ENCODE measurements around the gene PTGES3. TPM values are rescaled to one million over a fixed set of nuclear protein-coding genes. Genes with fewer than 3 reads are reported as not detected.

PTGES3 gene
- total and polyA plus RNA-seq, 4 donors: 91.6 to 304 (median 206) TPM

DNA sequence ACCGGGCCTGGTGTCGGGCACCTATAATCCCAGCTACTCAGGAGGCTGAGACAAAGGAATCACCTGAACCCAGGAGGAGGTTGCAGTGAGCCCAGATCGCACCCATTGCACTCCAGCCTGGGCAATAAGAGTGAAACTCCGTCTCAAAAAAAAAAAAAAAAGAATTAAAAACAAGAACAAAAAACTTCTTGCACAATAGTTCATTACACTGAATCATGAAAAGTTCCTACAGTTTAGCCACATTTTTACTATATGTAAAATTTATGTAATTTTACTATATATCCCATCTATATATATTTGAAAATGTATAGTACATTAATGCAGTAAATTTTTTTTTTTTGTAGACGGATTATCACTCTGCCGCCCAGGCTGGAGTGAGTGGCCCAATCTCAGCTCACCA is 46.9 kb downstream of the PTGES3 start:
- no peak for DNase-seq (ENCODE audit: low read depth in 4 of 6, low spot score in 6 of 6)
- H3K9me3 ChIP-seq (ENCODE audit: control insufficient read depth, insufficient read depth, low read length): no peaks in the 10 kb centered on the region
- peaks cover 15% of the 10 kb centered on the region for H3K4me1 ChIP-seq (ENCODE audit: control insufficient read depth, insufficient read depth, low read length)
- H3K27ac ChIP-seq (ENCODE audit: low read depth, low read length): no peak overlapping the region
- H3K4me3 ChIP-seq (ENCODE audit: low read depth, low read length): no peak overlapping the region
- H3K36me3 ChIP-seq (ENCODE audit: control insufficient read depth, insufficient read depth, low read length): peaks cover 51% of the 10 kb centered on the region
- no peaks in the 10 kb centered on the region for H3K27me3 ChIP-seq (ENCODE audit: control insufficient read depth, insufficient read depth, low read length)
- no CpG with 5 or more reads among the region's 6 CpGs for WGBS (ENCODE audit: insufficient coverage)

DNA sequence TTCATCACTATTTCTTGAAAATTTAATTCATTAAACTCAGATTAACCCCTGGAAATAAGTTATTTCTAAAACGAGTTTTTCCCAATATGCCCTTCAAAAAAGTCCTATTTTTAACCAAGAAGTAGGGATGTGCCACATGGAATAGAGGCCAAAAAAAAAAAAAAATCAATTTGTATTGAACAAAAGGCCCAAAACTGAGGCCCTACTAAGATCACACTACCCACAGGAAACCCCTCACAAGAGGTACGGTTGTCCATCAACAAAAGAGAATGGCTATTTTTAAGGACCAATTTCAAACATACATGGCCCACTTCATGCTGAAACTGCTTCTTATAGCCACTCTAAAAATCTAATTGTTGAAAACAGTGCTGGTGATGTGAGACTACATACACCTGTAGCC is 50.5 kb downstream of the PTGES3 start:
- DNase-seq (ENCODE audit: low read depth in 4 of 6, low spot score in 6 of 6): no peak
- Histone ChIP-seq H3K4me1 (ENCODE audit: control insufficient read depth, insufficient read depth, low read length) (peaks cover 43% of the 10 kb centered on the region), H3K27me3 (ENCODE audit: control insufficient read depth, insufficient read depth, low read length) (no peaks in the 10 kb centered on the region), H3K36me3 (ENCODE audit: control insufficient read depth, insufficient read depth, low read length) (peaks cover 47% of the 10 kb centered on the region), H3K27ac (ENCODE audit: low read depth, low read length) (peak overlapping the region; percentile 97), H3K9me3 (ENCODE audit: control insufficient read depth, insufficient read depth, low read length) (no peaks in the 10 kb centered on the region), H3K4me3 (ENCODE audit: low read depth, low read length) (no peak overlapping the region)
- 100% methylated on average over 1 of the region's 2 CpGs for WGBS (ENCODE audit: insufficient coverage)

DNA sequence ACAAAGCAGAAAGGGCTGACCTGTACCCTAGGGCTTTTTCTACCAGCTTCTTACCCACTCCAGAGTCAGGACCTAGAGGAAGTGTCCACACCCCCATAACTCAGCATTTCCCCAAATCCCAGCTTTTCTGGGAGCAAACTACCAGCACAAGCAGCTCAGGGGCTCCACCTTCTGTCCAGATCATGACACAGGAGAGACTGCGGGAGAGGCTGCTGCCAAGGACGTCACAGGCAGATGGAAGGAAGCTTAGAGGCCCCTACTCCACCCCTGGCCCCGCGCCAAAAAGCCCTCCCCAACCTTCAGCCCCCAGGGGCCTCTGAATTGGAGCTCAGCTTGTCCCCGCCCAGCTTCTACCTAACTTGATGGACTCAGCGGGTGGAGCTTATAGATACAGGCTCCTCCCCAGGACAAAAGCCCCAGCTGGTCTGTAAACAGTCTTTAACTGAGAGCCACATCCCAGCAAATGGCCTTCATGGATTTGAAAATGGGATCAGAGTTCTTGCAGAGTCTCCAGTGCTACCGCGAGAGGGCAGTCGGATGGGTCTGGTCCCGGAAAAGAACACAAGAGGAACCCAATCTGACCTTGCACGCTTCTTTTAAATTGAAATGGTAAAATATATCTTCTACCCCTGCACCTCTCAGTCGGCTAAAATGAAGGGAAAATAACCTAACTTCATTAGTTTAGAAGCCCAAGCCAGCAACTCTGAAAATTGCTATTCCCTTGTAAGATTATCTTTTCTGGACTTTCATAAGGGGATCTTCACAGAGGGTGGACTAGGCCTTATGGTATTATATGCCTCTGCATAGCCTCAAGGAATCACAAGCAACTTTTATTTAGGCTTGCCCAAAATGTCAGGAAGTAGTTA is 51.2 kb downstream of the PTGES3 start:
- H3K27me3 ChIP-seq (ENCODE audit: control insufficient read depth, insufficient read depth, low read length): no peaks in the 10 kb centered on the region
- WGBS (ENCODE audit: insufficient coverage): 0% methylated on average over 6 of the region's 12 CpGs
- peak overlapping the region; percentile 54 for H3K4me3 ChIP-seq (ENCODE audit: low read depth, low read length)
- peak; percentile 89 to 99 (median 94) for DNase-seq (ENCODE audit: low read depth in 4 of 6, low spot score in 6 of 6)
- peaks cover 40% of the 10 kb centered on the region for H3K36me3 ChIP-seq (ENCODE audit: control insufficient read depth, insufficient read depth, low read length)
- H3K4me1 ChIP-seq (ENCODE audit: control insufficient read depth, insufficient read depth, low read length): peaks cover 50% of the 10 kb centered on the region
- H3K9me3 ChIP-seq (ENCODE audit: control insufficient read depth, insufficient read depth, low read length): no peaks in the 10 kb centered on the region
- H3K27ac ChIP-seq (ENCODE audit: low read depth, low read length): peak overlapping the region; percentile 97

DNA sequence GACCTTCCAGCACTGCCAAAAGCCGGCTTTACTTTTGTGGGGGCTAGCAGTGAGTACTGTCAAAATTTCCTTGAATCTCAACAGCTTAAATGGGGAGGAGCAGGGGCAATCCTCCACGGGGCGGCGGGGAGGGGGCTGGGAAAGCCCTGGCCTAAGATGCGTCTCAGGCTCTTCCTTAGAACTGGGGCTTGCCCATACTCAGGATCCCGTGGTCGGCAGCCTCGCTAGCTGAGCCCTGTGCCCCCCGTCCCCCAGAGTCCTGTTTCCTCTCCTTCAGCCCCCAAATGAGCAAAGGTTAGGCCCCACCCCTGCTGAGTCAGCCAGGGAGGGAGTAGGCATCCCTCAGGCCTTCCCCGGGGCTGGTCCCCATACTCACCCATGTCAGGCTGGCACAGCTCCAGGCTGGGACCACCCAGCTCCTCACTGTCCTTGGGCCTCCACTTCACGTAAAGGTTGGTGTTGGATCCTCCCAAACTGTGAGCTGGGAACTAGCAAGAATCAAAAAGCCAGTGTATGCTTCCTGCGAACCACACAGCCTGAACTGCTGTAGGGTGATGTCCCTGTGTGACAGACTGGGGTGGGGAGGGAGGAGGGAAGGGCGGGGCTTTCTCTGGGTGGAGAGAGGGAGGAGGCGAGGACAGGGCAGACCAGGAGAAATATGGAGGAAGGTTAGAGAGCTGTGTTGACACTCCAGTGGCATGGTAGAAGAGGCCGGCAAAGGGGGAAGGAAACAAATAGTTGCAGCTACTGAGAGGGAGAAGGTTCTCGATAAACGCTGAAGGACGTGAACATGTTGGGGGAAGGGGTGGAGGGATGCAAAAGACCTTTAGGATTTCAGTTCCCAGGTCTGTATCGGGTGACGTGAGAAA is 52.0 kb downstream of the PTGES3 start:
- Histone ChIP-seq H3K9me3 (ENCODE audit: control insufficient read depth, insufficient read depth, low read length) (no peaks in the 10 kb centered on the region), H3K36me3 (ENCODE audit: control insufficient read depth, insufficient read depth, low read length) (peaks cover 32% of the 10 kb centered on the region), H3K27me3 (ENCODE audit: control insufficient read depth, insufficient read depth, low read length) (no peaks in the 10 kb centered on the region), H3K4me1 (ENCODE audit: control insufficient read depth, insufficient read depth, low read length) (peaks cover 50% of the 10 kb centered on the region), H3K4me3 (ENCODE audit: low read depth, low read length) (peak overlapping the region; percentile 54), H3K27ac (ENCODE audit: low read depth, low read length) (peak overlapping the region; percentile 97)
- peak in 2 of 6 donors; percentile 78 to 90 for DNase-seq (ENCODE audit: low read depth in 4 of 6, low spot score in 6 of 6)
- 6% methylated on average over 20 of the region's 20 CpGs for WGBS (ENCODE audit: insufficient coverage)

DNA sequence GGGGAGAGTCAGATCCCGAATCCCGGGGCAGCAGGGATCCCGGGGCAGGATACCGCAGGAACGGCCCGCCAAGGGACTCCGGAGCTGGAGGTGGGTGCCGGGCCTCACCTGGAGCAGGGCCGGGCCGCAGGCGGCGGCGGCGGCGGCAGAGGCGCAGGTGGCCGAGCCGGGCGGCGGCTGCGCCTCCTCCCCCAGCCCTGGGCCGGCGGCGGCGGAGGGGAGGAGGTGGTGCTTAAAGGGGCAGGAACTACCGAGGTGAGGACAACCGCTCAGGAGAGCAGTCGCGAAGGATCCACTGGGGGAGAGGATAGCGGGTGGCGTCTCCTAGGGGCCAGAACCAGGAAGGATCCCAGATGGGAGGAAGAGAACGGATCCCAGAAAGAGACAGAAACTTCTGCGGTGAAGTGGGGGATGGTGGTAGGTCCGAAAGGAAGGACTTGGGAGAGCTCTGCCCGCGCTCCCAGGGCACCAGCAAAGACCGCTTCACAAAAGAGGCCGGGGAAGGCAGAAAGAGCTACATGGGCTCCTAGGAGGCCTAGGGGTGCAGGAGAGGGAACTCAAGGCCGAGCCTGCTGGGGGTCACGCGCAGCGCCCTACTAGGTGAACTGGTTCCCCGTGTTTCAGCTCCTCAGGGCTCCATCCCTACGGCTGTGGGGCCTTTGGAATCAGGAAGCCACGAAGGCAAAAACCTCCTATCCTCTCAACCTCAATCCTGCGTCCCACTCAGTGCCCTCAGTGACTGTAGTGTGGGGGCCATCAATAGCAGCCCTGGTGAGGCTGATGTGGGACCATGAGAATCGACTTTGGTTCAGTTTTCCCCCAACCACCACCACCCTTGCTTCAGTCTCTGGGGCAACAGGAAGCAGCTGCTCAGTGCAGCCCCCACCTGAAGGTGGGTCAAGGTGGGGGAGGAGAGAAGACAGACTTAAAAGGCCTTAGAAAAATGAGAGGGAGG is 53.0 kb downstream of the PTGES3 start:
- Histone ChIP-seq H3K4me3 (ENCODE audit: low read depth, low read length) (peak overlapping the region; percentile 54), H3K9me3 (ENCODE audit: control insufficient read depth, insufficient read depth, low read length) (no peaks in the 10 kb centered on the region), H3K36me3 (ENCODE audit: control insufficient read depth, insufficient read depth, low read length) (peaks cover 22% of the 10 kb centered on the region), H3K27ac (ENCODE audit: low read depth, low read length) (peak overlapping the region; percentile 97), H3K27me3 (ENCODE audit: control insufficient read depth, insufficient read depth, low read length) (no peaks in the 10 kb centered on the region), H3K4me1 (ENCODE audit: control insufficient read depth, insufficient read depth, low read length) (peaks cover 56% of the 10 kb centered on the region)
- 2% methylated on average over 41 of the region's 47 CpGs for WGBS (ENCODE audit: insufficient coverage)
- peak in 2 of 6 donors; percentile 81 for DNase-seq (ENCODE audit: low read depth in 4 of 6, low spot score in 6 of 6)

DNA sequence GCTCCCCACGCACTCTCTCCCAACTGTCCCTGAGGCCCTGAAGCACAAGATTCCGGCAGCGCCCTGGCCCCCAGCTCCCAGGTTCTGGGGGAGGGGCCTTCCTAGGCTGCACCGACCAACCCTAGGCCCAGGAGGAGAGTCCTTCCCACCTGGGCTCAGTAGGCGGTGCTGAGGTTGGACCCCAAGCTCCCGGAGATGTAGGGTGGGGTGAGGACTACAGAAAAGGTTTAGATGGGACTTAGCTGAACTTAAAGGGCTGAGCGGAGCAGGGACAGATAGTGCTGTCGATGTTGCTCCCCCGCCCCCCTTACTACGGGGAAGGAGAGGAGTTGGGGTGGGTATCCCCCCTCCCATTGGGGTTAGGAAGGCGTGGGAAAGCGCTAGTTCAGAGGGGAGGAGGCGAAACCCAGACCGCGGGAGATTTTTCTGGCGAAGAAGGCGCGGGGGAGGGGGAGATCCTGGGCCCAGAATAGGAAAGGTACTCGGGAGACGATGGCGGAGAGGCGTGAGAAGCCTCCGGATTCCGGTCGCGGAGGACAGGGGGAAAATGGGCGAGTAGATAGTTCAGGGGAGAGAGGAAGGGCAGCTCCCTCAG is 53.7 kb downstream of the PTGES3 start:
- Histone ChIP-seq H3K4me1 (ENCODE audit: control insufficient read depth, insufficient read depth, low read length) (peaks cover 57% of the 10 kb centered on the region), H3K27me3 (ENCODE audit: control insufficient read depth, insufficient read depth, low read length) (no peaks in the 10 kb centered on the region), H3K9me3 (ENCODE audit: control insufficient read depth, insufficient read depth, low read length) (no peaks in the 10 kb centered on the region), H3K36me3 (ENCODE audit: control insufficient read depth, insufficient read depth, low read length) (peaks cover 14% of the 10 kb centered on the region), H3K4me3 (ENCODE audit: low read depth, low read length) (peak overlapping the region; percentile 54), H3K27ac (ENCODE audit: low read depth, low read length) (peak overlapping the region; percentile 97)
- 2% methylated on average over 24 of the region's 27 CpGs for WGBS (ENCODE audit: insufficient coverage)
- DNase-seq (ENCODE audit: low read depth in 4 of 6, low spot score in 6 of 6): peak in 2 of 6 donors; percentile 42 to 51

DNA sequence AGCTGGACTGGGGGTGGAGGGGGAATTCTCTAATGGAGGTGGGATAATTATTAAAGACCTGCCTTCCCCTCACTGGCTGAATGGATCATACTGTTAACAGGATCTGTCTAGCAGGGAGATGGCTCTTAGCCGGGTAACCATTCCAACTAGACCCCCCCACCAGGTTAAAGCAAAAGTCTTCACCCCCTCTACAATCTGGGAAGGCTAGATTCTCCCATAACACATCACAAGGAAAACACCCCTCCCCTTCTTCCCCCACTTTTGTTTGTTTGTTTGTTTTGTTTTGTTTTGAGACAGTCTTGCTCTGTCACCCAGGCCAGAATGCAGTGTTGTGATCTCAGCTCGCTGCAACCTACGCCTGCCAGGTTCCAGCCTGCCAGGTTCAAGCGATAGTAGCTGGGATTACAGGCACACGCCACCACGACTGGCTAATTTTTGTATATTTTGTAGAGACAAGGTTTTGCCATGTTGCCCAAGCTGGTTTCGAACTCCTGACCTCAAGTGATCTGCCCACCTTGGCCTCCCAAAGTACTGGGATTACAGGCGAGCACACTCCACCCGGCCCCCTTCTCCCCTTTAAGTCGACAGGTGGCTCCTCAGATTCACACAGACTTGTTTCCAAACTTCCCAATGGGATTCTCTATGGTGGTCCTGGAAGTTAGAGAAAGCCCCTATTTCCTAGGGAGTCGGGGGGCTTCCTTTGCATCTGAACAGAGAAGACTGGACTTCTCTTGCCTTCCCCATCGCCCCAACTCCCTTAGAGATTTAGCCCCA is 54.4 kb downstream of the PTGES3 start:
- H3K27ac ChIP-seq (ENCODE audit: low read depth, low read length): peak overlapping the region; percentile 97
- peaks cover 57% of the 10 kb centered on the region for H3K4me1 ChIP-seq (ENCODE audit: control insufficient read depth, insufficient read depth, low read length)
- H3K36me3 ChIP-seq (ENCODE audit: control insufficient read depth, insufficient read depth, low read length): peaks cover 11% of the 10 kb centered on the region
- 40% methylated on average over 7 of the region's 12 CpGs for WGBS (ENCODE audit: insufficient coverage)
- no peak for DNase-seq (ENCODE audit: low read depth in 4 of 6, low spot score in 6 of 6)
- H3K4me3 ChIP-seq (ENCODE audit: low read depth, low read length): peak overlapping the region; percentile 54
- no peaks in the 10 kb centered on the region for H3K27me3 ChIP-seq (ENCODE audit: control insufficient read depth, insufficient read depth, low read length)
- no peaks in the 10 kb centered on the region for H3K9me3 ChIP-seq (ENCODE audit: control insufficient read depth, insufficient read depth, low read length)

DNA sequence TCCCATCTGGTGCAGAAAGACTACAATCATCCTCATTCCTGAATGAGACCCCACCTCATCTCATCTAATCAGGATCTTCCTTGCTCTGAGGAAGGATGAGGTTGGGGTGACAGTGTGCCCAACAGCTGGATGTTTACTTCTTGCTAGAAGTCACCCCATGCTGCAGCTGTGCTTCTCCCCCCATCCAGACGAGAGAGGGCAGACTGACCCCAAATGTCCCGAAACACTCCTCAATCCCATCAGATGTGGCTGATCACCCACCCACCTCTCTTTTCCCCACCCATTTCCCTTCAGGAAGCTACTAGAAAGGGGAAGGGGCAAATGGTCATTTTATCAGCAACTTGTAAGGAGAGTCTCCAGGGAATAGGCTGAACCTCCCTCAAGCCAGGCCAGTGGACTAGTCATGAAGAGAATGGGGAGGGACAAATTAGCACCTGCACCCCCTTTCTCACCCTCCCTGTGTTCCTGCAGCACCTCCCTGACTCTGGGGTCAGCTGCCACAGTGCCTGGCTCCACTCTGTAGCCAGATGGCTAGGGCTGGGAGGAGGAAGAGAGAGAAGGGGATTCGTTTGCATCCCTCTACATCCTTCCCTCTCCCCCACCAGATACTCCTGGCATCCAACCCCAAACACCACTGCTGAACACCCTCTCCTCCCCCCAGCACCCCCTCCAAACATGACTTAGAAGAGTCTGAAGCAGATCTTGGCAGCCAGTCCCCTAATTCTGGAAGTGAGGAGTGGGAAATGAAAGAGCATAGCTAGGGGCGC is 55.2 kb downstream of the PTGES3 start:
- H3K9me3 ChIP-seq (ENCODE audit: control insufficient read depth, insufficient read depth, low read length): no peaks in the 10 kb centered on the region
- peaks cover 4% of the 10 kb centered on the region for H3K36me3 ChIP-seq (ENCODE audit: control insufficient read depth, insufficient read depth, low read length)
- no peak overlapping the region for H3K27ac ChIP-seq (ENCODE audit: low read depth, low read length)
- peaks cover 59% of the 10 kb centered on the region for H3K4me1 ChIP-seq (ENCODE audit: control insufficient read depth, insufficient read depth, low read length)
- H3K27me3 ChIP-seq (ENCODE audit: control insufficient read depth, insufficient read depth, low read length): no peaks in the 10 kb centered on the region
- H3K4me3 ChIP-seq (ENCODE audit: low read depth, low read length): no peak overlapping the region
- no CpG with 5 or more reads among the region's 4 CpGs for WGBS (ENCODE audit: insufficient coverage)
- peak in 2 of 6 donors; percentile 32 to 49 for DNase-seq (ENCODE audit: low read depth in 4 of 6, low spot score in 6 of 6)
